HS-27A (cell line): ENCODE data around the gene CITED1.

Source experiments
- DNase-seq: peaks from one replicate; pipeline ENCODE4 v3.0.0-alpha.2; 2012; ENCODE audit warnings: low read depth, missing footprints

Gene CITED1

GRCh38 chrX:72270316-72270866 lies 35.3 kb downstream of the CITED1 start:
- no peak for DNase-seq

- no peak for DNase-seq
Measured at GRCh38 chrX:72269671-72270251, 36.0 kb downstream of the CITED1 start.

- no peak for DNase-seq
Measured at GRCh38 chrX:72268597-72269365, 36.9 kb downstream of the CITED1 start.

- DNase-seq, result no peak
Measured at GRCh38 chrX:72265263-72265662, 40.5 kb downstream of the CITED1 start.

- DNase-seq, result no peak
Measured at GRCh38 chrX:72262077-72262476, 43.6 kb downstream of the CITED1 start.

GRCh38 chrX:72260448-72260847 lies 45.3 kb downstream of the CITED1 start:
- no peak for DNase-seq

- DNase-seq, result no peak
Measured at GRCh38 chrX:72258174-72258573, 47.5 kb downstream of the CITED1 start.

- no peak for DNase-seq
Measured at GRCh38 chrX:72255864-72256263, 49.9 kb downstream of the CITED1 start.

GRCh38 chrX:72255445-72255844 lies 50.3 kb downstream of the CITED1 start:
- DNase-seq, result no peak

- no peak for DNase-seq
Measured at GRCh38 chrX:72254816-72255215, 50.9 kb downstream of the CITED1 start.

- no peak for DNase-seq
Measured at GRCh38 chrX:72253686-72254085, 52.0 kb downstream of the CITED1 start.
